Body of pancreas (tissue), 4 donors: Measurements from ENCODE around the gene RSF1. TPM values are rescaled to one million over a fixed set of nuclear protein-coding genes. Genes with fewer than 3 reads are reported as not detected.
A peak's percentile ranks its signal among the peaks of the same experiment; 100 is the strongest.

ENCODE experiments used
- ATAC-seq: fragments of 150-250 bp; one replicate; pipeline ENCODE4 v1.9.1; 2016
- DNase-seq, 4 donors: peaks; one replicate each; pipeline ENCODE4 v3.0.0-alpha.2; 2019
- H3K27ac ChIP-seq, 4 donors: fragments of 200-600 bp; sonication (generic); 1 replicate in 3 of 4; 2 replicates in 1 of 4; pipeline versions ENCODE4 v1.5.1 to v1.6.1; 2016 to 2019; ENCODE audit warnings: mild to moderate bottlenecking in 1 of 4, mixed read lengths in 1 of 4, moderate library complexity in 1 of 4
- H3K27me3 ChIP-seq, 2 donors: fragments of 200-600 bp; sonication (generic); one replicate each; pipeline ENCODE4 v1.6.0; 2016; ENCODE audit warnings: mild to moderate bottlenecking in 1 of 2
- H3K36me3 ChIP-seq, 2 donors: fragments of 200-600 bp; sonication (generic); replicated peaks in 1 of 2; 2 replicates each; pipeline ENCODE4 v1.5.1; 2016; ENCODE audit warnings: low read depth in 2 of 2; ENCODE audit not compliant: insufficient read depth in 1 of 2
- H3K4me1 ChIP-seq: fragments of 200-600 bp; sonication (generic); one replicate; pipeline ENCODE4 v1.6.0; 2016
- H3K4me3 ChIP-seq, 2 donors: fragments of 200-600 bp; sonication (generic); 1 replicate in 1 of 2; 2 replicates in 1 of 2; pipeline ENCODE4 v1.5.1; 2016 to 2019
- H3K9me3 ChIP-seq, 3 donors: fragments of 200-600 bp; sonication (generic); 1 replicate in 2 of 3; 2 replicates in 1 of 3; pipeline ENCODE4 v1.5.1; 2016
- POLR2A ChIP-seq, 3 donors: fragments of 450-650 bp; IDR thresholded peaks; one replicate each; pipeline ENCODE4 v1.6.1; 2016; ENCODE audit warnings: antibody characterized with exemption in 3 of 3, mild to moderate bottlenecking in 2 of 3
- WGBS, 2 donors: methylation state at CpG; one replicate each; pipeline ENCODE4 v1.1.5; 2017; 5-methylcytosine and 5-hydroxymethylcytosine counted together
- intact Hi-C: fragments of 100-400 bp; cut with DNase I; formaldehyde crosslinking; loops from one replicate; pipeline ENCODE4 v1.15.1; 2023
- total RNA-seq, 2 donors: library from RNA; depleted of rRNA; stranded (reverse); fragments of >200 nt; gene quantifications; one replicate each; pipeline ENCODE4 v1.1.0, GENCODE V29; 2016
- TF ChIP-seq, protein P1 (sequence below), 7 experiments: fragments of 450-650 bp in 4 of 7; fragments of 200-600 bp in 3 of 7; sonication (generic) in 3 of 7; IDR thresholded peaks; one replicate each; pipeline ENCODE4 v1.5.1; 2016 to 2019; ENCODE audit warnings: antibody characterized with exemption in 7 of 7

The RSF1 gene
- total RNA-seq, 2 donors from 2014 or later = 18.2 to 129 TPM

DNA sequence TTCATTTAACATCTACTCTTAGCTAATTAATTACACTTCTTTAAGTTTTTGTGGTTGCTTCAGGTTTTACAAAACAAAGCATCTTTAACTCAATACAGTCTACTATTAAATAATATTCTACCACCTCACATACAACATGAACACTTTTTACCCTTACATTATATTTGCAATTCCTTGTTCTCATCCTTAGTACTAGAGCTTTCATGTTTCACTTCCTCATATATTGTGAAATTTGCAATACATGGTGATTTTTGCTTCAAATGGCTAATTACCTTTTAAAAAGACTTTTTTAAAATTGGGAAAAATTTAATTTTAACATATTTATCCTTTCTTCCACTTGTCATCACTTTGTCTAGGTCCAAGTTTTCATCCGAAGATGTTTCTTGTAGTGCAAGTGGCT is 37.5 kb downstream of the RSF1 start:
- H3K4me1 ChIP-seq = no peaks in the 10 kb centered on the region
- no peak for DNase-seq
- WGBS, 2 donors = 96 to 98% methylated on average over 1 of the region's 1 CpG
- no peak for TF ChIP-seq POLR2A (IDR thresholded peaks at IDR 0.05)
- TF ChIP-seq, protein P1, sequence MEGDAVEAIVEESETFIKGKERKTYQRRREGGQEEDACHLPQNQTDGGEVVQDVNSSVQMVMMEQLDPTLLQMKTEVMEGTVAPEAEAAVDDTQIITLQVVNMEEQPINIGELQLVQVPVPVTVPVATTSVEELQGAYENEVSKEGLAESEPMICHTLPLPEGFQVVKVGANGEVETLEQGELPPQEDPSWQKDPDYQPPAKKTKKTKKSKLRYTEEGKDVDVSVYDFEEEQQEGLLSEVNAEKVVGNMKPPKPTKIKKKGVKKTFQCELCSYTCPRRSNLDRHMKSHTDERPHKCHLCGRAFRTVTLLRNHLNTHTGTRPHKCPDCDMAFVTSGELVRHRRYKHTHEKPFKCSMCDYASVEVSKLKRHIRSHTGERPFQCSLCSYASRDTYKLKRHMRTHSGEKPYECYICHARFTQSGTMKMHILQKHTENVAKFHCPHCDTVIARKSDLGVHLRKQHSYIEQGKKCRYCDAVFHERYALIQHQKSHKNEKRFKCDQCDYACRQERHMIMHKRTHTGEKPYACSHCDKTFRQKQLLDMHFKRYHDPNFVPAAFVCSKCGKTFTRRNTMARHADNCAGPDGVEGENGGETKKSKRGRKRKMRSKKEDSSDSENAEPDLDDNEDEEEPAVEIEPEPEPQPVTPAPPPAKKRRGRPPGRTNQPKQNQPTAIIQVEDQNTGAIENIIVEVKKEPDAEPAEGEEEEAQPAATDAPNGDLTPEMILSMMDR (IDR thresholded peaks at IDR 0.05) = no peak
- H3K27me3 ChIP-seq = no peaks in the 10 kb centered on the region
- no peak for ATAC-seq
- no peaks in the 10 kb centered on the region for H3K9me3 ChIP-seq
- intact Hi-C loops = no loop called here
- no peak overlapping the region for H3K4me3 ChIP-seq
- H3K27ac ChIP-seq = no peak overlapping the region
- H3K36me3 ChIP-seq = no peaks in the 10 kb centered on the region

DNA sequence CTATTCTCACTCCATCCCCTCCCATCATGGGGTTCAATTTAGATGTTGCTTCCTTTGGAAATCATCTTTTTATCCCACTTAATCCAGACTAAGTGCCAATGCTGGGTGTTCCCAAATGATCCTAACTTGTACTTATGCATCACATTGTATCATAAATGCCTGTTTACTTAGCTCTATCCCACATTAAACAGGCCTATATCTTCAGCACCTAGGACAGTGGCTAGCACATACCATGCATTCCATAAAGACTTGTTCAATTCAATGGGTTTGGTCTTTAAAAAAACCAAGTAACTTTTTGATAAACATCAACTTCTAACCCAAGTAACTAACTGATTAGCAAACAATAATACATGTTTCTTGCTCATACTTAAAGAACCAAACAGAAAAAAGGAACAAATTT is 40.6 kb downstream of the RSF1 start:
- DNase-seq = no peak
- intact Hi-C loops = no loop called here
- TF ChIP-seq POLR2A (IDR thresholded peaks at IDR 0.05) = no peak
- TF ChIP-seq, protein P1 (IDR thresholded peaks at IDR 0.05) = no peak
- Histone ChIP-seq H3K36me3 (no peaks in the 10 kb centered on the region), H3K27ac (no peak overlapping the region), H3K4me3 (no peak overlapping the region), H3K9me3 (no peaks in the 10 kb centered on the region), H3K4me1 (no peaks in the 10 kb centered on the region), H3K27me3 (no peaks in the 10 kb centered on the region)
- ATAC-seq = no peak

DNA sequence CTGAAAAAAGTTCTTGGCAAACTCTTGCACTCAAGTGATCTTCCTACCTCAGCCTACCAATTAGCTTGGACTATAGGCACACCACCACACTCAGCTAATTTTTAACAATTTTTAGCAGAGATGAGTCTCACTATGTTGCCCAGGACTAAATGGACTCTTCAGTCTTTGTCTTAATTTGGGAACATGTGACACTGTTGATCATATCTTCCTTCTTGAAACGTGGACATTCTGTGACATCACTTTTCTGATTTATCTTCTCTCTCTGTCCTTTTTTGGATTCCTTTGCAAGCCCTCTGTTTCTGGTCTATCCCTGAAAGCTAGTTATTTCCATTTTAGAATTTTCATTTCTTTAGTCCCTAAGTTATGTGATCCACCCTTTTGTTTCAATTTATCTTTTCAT is 42.0 kb downstream of the RSF1 start:
- Histone ChIP-seq H3K36me3 (no peaks in the 10 kb centered on the region), H3K4me1 (no peaks in the 10 kb centered on the region), H3K4me3 (no peak overlapping the region), H3K9me3 (no peaks in the 10 kb centered on the region), H3K27me3 (no peaks in the 10 kb centered on the region), H3K27ac (no peak overlapping the region)
- no peak for DNase-seq
- intact Hi-C loops = no loop called here
- TF ChIP-seq POLR2A (IDR thresholded peaks at IDR 0.05) = no peak
- TF ChIP-seq, protein P1 (IDR thresholded peaks at IDR 0.05) = no peak
- ATAC-seq = no peak
- 19 to 43% methylated on average over 1 of the region's 1 CpG for WGBS, 2 donors

DNA sequence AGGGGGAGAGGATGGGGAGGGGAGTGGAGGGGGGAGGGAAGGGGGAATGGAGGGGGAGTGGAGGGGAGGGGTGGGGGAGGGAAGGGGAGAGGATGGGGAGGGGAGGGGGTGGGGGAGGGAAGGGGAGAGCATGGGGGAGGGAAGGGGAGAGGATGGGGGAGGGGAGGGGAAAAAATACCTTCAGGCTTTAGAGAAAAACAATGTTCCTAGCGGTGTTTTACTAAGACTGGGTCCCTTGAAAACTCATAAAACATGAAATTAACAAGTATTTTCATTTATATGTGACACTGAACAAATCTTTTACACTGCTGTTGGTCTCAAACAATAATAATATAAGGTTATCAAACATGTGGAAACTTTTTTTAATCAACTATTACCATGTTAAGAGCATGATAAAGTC is 42.4 kb downstream of the RSF1 start:
- Histone ChIP-seq H3K27me3 (no peaks in the 10 kb centered on the region), H3K36me3 (no peaks in the 10 kb centered on the region), H3K9me3 (no peaks in the 10 kb centered on the region), H3K4me3 (no peak overlapping the region), H3K4me1 (no peaks in the 10 kb centered on the region), H3K27ac (no peak overlapping the region)
- DNase-seq (no peak), ATAC-seq (no peak)
- TF ChIP-seq POLR2A (IDR thresholded peaks at IDR 0.05) = no peak
- TF ChIP-seq, protein P1 (IDR thresholded peaks at IDR 0.05) = no peak
- intact Hi-C loops = no loop called here
- WGBS, 2 donors = 96 to 100% methylated on average over 1 of the region's 1 CpG

DNA sequence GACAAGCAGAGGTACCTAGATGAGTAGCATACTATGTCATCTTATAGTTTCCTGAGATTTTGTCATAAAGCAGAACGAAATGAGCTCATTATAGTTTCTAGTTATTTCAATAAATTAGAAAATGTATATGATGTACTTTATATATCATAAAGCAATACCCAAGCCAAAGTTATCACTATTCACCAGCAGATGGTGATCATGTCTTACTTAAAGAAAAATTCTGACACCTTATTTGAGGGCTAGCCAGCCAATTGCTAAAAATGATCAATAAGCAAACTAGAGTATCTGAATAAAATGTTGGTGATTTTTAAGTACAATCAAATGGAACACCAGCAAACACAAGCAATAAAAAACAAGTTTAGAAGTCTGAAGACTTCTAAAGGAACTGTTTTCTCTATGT is 44.1 kb downstream of the RSF1 start:
- TF ChIP-seq, protein P1 (IDR thresholded peaks at IDR 0.05) = peak in 5 of 7 experiments; percentile 16 to 37 (median 31)
- TF ChIP-seq POLR2A (IDR thresholded peaks at IDR 0.05) = no peak
- intact Hi-C loops = no loop called here
- no peak for DNase-seq
- no peaks in the 10 kb centered on the region for H3K9me3 ChIP-seq
- H3K36me3 ChIP-seq = no peaks in the 10 kb centered on the region
- H3K4me3 ChIP-seq = no peak overlapping the region
- H3K27me3 ChIP-seq = no peaks in the 10 kb centered on the region
- WGBS, 2 donors = 58 to 62% methylated on average over 1 of the region's 1 CpG
- ATAC-seq = no peak
- H3K27ac ChIP-seq = no peak overlapping the region
- peaks cover under 1% of the 10 kb centered on the region for H3K4me1 ChIP-seq
